K562 (cell line): ENCODE data around the gene TM7SF3. TPM values are rescaled to one million over a fixed set of nuclear protein-coding genes. Genes with fewer than 3 reads are reported as not detected.

Experiments
- ATAC-seq: fragments of 200-7000 bp; cut with Tn5 transposase; 3 replicates; pipeline ENCODE4 v1.9.1; 2020; ENCODE audit warnings: moderate library complexity
- BruUV-seq: library from RNA; stranded (reverse); fragments of 400-500 nt; replicated peaks from 2 replicates; lab custom pipeline; 2021; lab: Mats Ljungman, UMichigan
- CTCF ChIA-PET: fragments of 300-600 bp; formaldehyde crosslinking; extraction: SDS; loops from one replicate; lab custom pipeline; 2021; ENCODE audit warnings: low intra/inter-chr PET ratio; lab: Yijun Ruan, JAX
- POLR2A ChIA-PET: fragments of 300-600, 350-650 bp; sonication (Branson Sonifier 250); formaldehyde crosslinking; extraction: SDS; loops from one replicate; lab custom pipeline; 2021; ENCODE audit warnings: antibody characterized with exemption, inconsistent platforms; lab: Yijun Ruan, JAX
- DNase-seq, 4 experiments: peaks; one replicate each; pipeline versions ENCODE4 v3.0.0 to v3.0.0-alpha.2; 2011 to 2018; ENCODE audit warnings: low spot score in 3 of 4, mixed read lengths in 3 of 4; ENCODE audit errors: extremely low read depth in 1 of 4
- FAIRE-seq: peaks from 2 replicates; lab custom pipeline; 2011; peaks lifted over from hg19 to GRCh38; lab: Jason Lieb, UNC
- H2AFZ ChIP-seq: 2 replicates; pipeline ENCODE4 v1.6.0; 2011; ENCODE audit warnings: low read depth, low read length, control low read depth, inconsistent platforms
- H3K27ac ChIP-seq: fragments of 200-600 bp; 3 replicates; pipeline ENCODE4 v1.8.0; 2011; ENCODE audit warnings: low read depth, mild to moderate bottlenecking, control low read depth, inconsistent platforms, low read length, moderate library complexity, mixed read lengths; ENCODE audit errors: extremely low read depth
- H3K27me3 ChIP-seq, 2 experiments: fragments of 300-600 bp in 1 of 2; 2 replicates in 1 of 2; 3 replicates in 1 of 2; pipeline versions ENCODE4 v1.6.0 to v1.8.0; 2011; ENCODE audit warnings: inconsistent platforms in 2 of 2, low read length in 2 of 2, mild to moderate bottlenecking in 1 of 2, mixed read lengths in 1 of 2, moderate library complexity in 1 of 2; ENCODE audit not compliant: control insufficient read depth in 2 of 2, insufficient read depth in 2 of 2
- H3K36me3 ChIP-seq: fragments of 300-600 bp; 3 replicates; pipeline ENCODE4 v1.8.0; 2011; ENCODE audit warnings: mild to moderate bottlenecking, low read length, inconsistent platforms; ENCODE audit not compliant: control insufficient read depth, insufficient read depth
- H3K4me1 ChIP-seq, 2 experiments: fragments of 200-600 bp in 1 of 2; replicated peaks in 1 of 2; 2 replicates in 1 of 2; 3 replicates in 1 of 2; pipeline versions ENCODE4 v1.5.1 to v1.8.0; 2011; ENCODE audit warnings: inconsistent platforms in 2 of 2, low read length in 2 of 2, mild to moderate bottlenecking in 1 of 2, mixed read lengths in 1 of 2, moderate library complexity in 1 of 2; ENCODE audit not compliant: control insufficient read depth in 2 of 2, insufficient read depth in 2 of 2
- H3K4me2 ChIP-seq: 2 replicates; pipeline ENCODE4 v1.6.1; 2011; ENCODE audit warnings: low read length, control low read depth, inconsistent platforms, mixed read lengths; ENCODE audit not compliant: insufficient read depth
- H3K4me3 ChIP-seq: fragments of 200-600 bp; sonication (generic), shearing (Covaris generic); 2 replicates; pipeline ENCODE4 v1.5.1; 2016; ENCODE audit warnings: control low read depth, inconsistent platforms
- H3K79me2 ChIP-seq: fragments of 200-600 bp; 3 replicates; pipeline ENCODE4 v1.8.0; 2011; ENCODE audit warnings: low read length, inconsistent platforms; ENCODE audit not compliant: control insufficient read depth, insufficient read depth
- H3K9ac ChIP-seq, 2 experiments: 2 replicates each; pipeline versions ENCODE4 v1.6.0 to v1.6.1; 2011; ENCODE audit warnings: low read depth in 2 of 2, low read length in 2 of 2, control low read depth in 1 of 2, inconsistent platforms in 1 of 2, mild to moderate bottlenecking in 1 of 2, mixed read lengths in 1 of 2; ENCODE audit not compliant: insufficient read depth in 1 of 2
- H3K9me1 ChIP-seq: one replicate; pipeline ENCODE4 v1.6.0; 2011; ENCODE audit warnings: inconsistent platforms, mild to moderate bottlenecking, low read length, moderate library complexity; ENCODE audit not compliant: control insufficient read depth, insufficient read depth
- H3K9me3 ChIP-seq: replicated peaks from 2 replicates; pipeline ENCODE4 v1.5.1; 2011; ENCODE audit warnings: low read depth, low read length, inconsistent platforms; ENCODE audit not compliant: control insufficient read depth, insufficient read depth
- H4K20me1 ChIP-seq: replicated peaks from 2 replicates; pipeline ENCODE4 v1.6.1; 2011; ENCODE audit warnings: low read length, inconsistent platforms, mixed read lengths; ENCODE audit not compliant: control insufficient read depth, insufficient read depth
- ASH1L ChIP-seq: fragments of 450-650 bp; IDR thresholded peaks from 2 replicates; pipeline ENCODE4 v1.6.1; 2018; ENCODE audit warnings: borderline replicate concordance, mild to moderate bottlenecking, low read depth; ENCODE audit not compliant: partially characterized antibody
- CBX3 ChIP-seq, 2 experiments: IDR thresholded peaks; 1 replicate in 1 of 2; 2 replicates in 1 of 2; pipeline ENCODE4 v1.6.1; 2012; ENCODE audit warnings: inconsistent platforms in 2 of 2, low read length in 2 of 2, borderline replicate concordance in 1 of 2, control low read depth in 1 of 2
- CHD1 ChIP-seq: fragments of 200-600 bp; sonication (generic); IDR thresholded peaks from one replicate; pipeline ENCODE4 v1.6.1; 2012; ENCODE audit warnings: mild to moderate bottlenecking, moderate library complexity, low read length, inconsistent platforms
- KLF10 ChIP-seq: fragments of 250-450 bp; sonication (Bioruptor Pico); IDR thresholded peaks from 2 replicates; pipeline ENCODE4 v1.6.1; 2021; ENCODE audit warnings: matching md5 sums
- MEIS2 ChIP-seq: fragments of 450-650 bp; IDR thresholded peaks from 2 replicates; pipeline ENCODE4 v1.6.1; 2014; ENCODE audit warnings: mild to moderate bottlenecking; ENCODE audit not compliant: partially characterized antibody
- PHB ChIP-seq: fragments of 250-450 bp; sonication (Bioruptor Pico); IDR thresholded peaks from 2 replicates; pipeline ENCODE4 v1.5.0; 2021
- RCOR1 ChIP-seq, 2 experiments: IDR thresholded peaks; 2 replicates each; pipeline ENCODE4 v1.6.1; 2012; ENCODE audit warnings: low read depth in 2 of 2, low read length in 2 of 2, borderline replicate concordance in 1 of 2, improper control_type of control experiment in 1 of 2
- SAFB ChIP-seq: fragments of 200-400 bp; formaldehyde crosslinking; IDR thresholded peaks from 2 replicates; pipeline ENCODE4 v1.6.1; 2017; ENCODE audit warnings: low read depth, low read length, borderline replicate concordance
- SIN3A ChIP-seq, 2 experiments: fragments of 150-350 bp in 1 of 2; IDR thresholded peaks; 2 replicates each; pipeline ENCODE4 v1.6.1; 2011 to 2016; ENCODE audit warnings: borderline replicate concordance in 2 of 2, low read depth in 2 of 2, low read length in 2 of 2, mild to moderate bottlenecking in 2 of 2, moderate library complexity in 2 of 2; ENCODE audit not compliant: control insufficient read depth in 1 of 2
- SNRNP70 ChIP-seq: fragments of 200-400 bp; formaldehyde crosslinking; optimal IDR thresholded peaks from 2 replicates; pipeline ENCODE3; 2017; ENCODE audit warnings: low read depth, low read length
- ZNF696 ChIP-seq: fragments of 250-450 bp; sonication (Bioruptor Pico); conservative IDR thresholded peaks from 2 replicates; pipeline ENCODE4 v1.4.0; 2020; ENCODE audit warnings: mild to moderate bottlenecking, moderate library complexity
- ZNF764 ChIP-seq: fragments of 250-450 bp; sonication (Bioruptor Pico); IDR thresholded peaks from 2 replicates; pipeline ENCODE4 v1.4.0; 2020; ENCODE audit warnings: low read depth, mild to moderate bottlenecking, moderate library complexity
- ZNF77 ChIP-seq: fragments of 250-450 bp; sonication (Bioruptor Pico); IDR thresholded peaks from 2 replicates; pipeline ENCODE4 v1.5.0; 2020
- WGBS: fragments of 100-300 bp; shearing (Covaris generic); methylation state at CpG from one replicate; pipeline ENCODE4 v1.1.6; 2016; ENCODE audit warnings: low coverage, mixed read lengths; ENCODE audit not compliant: insufficient coverage; ENCODE audit errors: missing lambda C conversion rate; 5-methylcytosine and 5-hydroxymethylcytosine counted together
- in situ Hi-C: fragments of 300-500 bp; cut with MboI; formaldehyde crosslinking; loops from 4 replicates; pipeline ENCODE4 v1.15.0; 2018; ENCODE audit warnings: inconsistent platforms, mixed read lengths
- intact Hi-C: fragments of 100-400 bp; cut with micrococcal nuclease; formaldehyde crosslinking; loops from 2 replicates; pipeline ENCODE4 v1.14.2; 2022
- polyA plus RNA-seq, 8 experiments: library from polyadenylated mRNA; depleted of rRNA in 4 of 8; stranded (reverse) in 5 of 8; unstranded in 3 of 8; fragments of >200 nt; fragmentation: Nextera tagmentation in 2 of 8; fragmentation: Illumina TruSeq in 1 of 8; extraction: Ambion mirVana in 2 of 8; extraction: Trizol in 1 of 8; gene quantifications; 2 replicates each; pipeline versions ENCODE4 v1.2.1 to v1.2.3, GENCODE V29; 2011 to 2014; ENCODE audit warnings: inconsistent platforms in 1 of 8, missing spikeins in 1 of 8
- total RNA-seq, 7 experiments: library from RNA; depleted of rRNA in 6 of 7; stranded (reverse); fragments of >200 nt in 6 of 7; fragmentation: Illumina TruSeq in 2 of 7; extraction: Trizol in 2 of 7; gene quantifications; 2 replicates each; pipeline versions ENCODE4 v1.2.1 to v1.2.3, GENCODE V29; 2011 to 2021; ENCODE audit warnings: low replicate concordance in 1 of 7
- TF ChIP-seq, protein P1 (sequence below): fragments of 250-450 bp; sonication (Bioruptor Pico); IDR thresholded peaks from 2 replicates; pipeline ENCODE4 v1.8.0; 2021; ENCODE audit warnings: borderline replicate concordance, mild to moderate bottlenecking, moderate library complexity; ENCODE audit not compliant: poor library complexity, severe bottlenecking
- TF ChIP-seq, protein P2 (sequence below): sonication (generic); formaldehyde crosslinking; IDR thresholded peaks from 2 replicates; pipeline ENCODE4 v1.8.0; 2022; ENCODE audit warnings: missing genetic modification reagents, mild to moderate bottlenecking, moderate library complexity, borderline replicate concordance

Gene TM7SF3
- total and polyA plus RNA-seq, 9 of the 15 experiments (the other 6 are each of a cell fraction or from before 2014, with no cell fraction given): 9.3 to 90.4 (median 24.8) TPM

DNA sequence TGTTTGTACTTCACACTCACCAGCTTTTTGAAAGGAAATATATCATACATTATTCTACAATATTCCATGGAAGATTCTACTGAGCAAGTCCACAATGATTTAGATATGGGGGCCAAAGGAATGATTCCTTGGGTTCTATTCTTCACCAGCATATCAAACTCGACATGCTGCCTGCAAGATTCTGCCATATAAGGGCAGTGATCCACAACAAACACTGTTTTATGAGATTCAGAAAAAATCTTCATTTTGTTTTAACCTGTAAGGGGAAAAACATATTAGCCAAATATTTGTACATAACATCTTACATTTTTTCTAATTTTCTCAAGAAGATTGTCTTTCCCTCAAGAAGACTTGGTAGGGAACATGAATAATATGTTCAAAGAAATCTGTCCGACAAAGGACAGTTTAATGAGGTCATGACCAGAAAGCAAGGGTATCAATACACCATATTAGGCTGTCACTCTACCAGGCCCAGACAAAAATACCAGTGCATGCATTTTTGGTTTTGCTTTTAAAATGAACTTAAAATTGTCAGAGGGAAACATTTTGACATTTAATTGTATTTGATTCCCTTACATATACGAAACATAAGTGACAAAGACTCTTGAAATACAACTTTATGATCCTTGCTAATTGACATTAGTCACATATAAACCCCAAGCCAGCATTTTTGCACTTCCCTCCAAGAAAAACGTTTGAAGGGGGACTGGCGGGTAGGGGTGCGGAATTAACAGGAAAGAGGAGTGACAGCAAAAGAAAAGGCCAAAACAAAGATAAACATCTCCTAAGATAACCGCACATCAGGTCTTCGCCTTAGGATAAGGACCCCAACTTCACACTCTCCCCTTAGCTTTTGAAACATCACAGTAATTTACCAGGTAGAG lies 77.4 kb downstream of the TM7SF3 start (continued):
- 0 out of 4 replicates have a peak, but pooled peaks of 1 of the 2 experiments have one; percentile 8 for TF ChIP-seq RCOR1 (IDR thresholded peaks at IDR 0.05; ENCODE audit: borderline replicate concordance in 1 of 2, low read depth in 2 of 2, low read length in 2 of 2)
- no peak for TF ChIP-seq CHD1

DNA sequence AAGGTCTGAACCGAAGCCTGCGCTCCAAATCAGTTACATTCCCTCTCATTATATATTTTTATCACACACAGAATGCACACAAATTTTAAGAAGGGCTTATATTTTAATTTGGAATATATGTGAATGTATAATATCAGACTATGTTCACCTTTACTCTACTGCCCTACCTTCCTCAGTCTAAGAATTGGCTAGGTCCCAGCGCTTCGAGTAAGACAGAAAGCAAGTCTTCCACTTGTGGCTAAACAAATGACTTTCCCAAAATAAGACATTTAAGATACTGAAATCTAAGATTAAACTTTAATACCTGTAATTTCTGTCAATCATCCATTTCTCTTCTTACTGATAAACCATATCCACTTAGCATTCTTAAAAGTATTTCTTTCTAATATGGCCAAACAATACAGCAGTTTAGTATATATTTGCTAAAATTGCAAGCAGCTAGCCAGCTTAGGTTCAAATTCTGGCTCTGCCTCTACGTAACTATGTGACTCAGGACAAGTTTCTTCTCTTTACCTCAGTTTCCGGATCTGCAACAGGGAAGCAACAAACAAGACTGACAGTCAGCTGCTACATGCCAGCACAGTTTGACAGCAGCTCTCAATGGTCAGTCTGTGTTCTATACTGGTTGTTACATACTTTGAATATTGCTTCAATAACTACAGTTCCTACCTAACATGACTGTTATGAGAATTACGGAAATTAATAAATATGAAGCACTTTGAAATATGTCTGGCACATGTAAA lies 78.4 kb downstream of the TM7SF3 start:
- POLR2A ChIA-PET: interaction anchor here (0.9 to 1.5 kb wide), 4 partner anchors 9 to 78 kb away, joined by 3 to 4 read pairs (median 3); partner anchors contain the start of gene TM7SF3
- Histone ChIP-seq H3K4me1 (peaks cover 0 to 17% of the 10 kb centered on the region in 2 experiments; a peak in 3 of 5 replicates), H4K20me1 (0 out of 2 replicates have a peak, but pooled peaks cover 5% of the 10 kb centered on the region), H3K9me1 (no peaks in the 10 kb centered on the region), H2AFZ (no peak overlapping the region), H3K36me3 (peaks cover 39% of the 10 kb centered on the region), H3K9me3 (no peaks in the 10 kb centered on the region), H3K9ac (peak overlapping the region; percentile 61 to 94), H3K79me2 (peaks cover 85% of the 10 kb centered on the region), H3K27me3 (no peaks in the 10 kb centered on the region), H3K27ac (peak overlapping the region; percentile 55), H3K4me3 (peak overlapping the region; percentile 84), H3K4me2 (peak overlapping the region; percentile 98)
- ATAC-seq (no peak), DNase-seq (peak in 1 of 4 experiments; percentile 29), FAIRE-seq (no peak)
- in situ Hi-C loops (loop anchor here (5.0 kb wide), 1 partner anchor 76 kb away; the partner anchor contains the start of gene TM7SF3), intact Hi-C loops (loop anchor here (2.0 kb wide), 1 partner anchor 79 kb away; the partner anchor contains the start of gene TM7SF3)
- BruUV-seq: no TSS peak
- CTCF ChIA-PET: no interaction called here
- 27% methylated on average over 7 of the region's 7 CpGs for WGBS
- TF ChIP-seq ASH1L: no peak
- TF ChIP-seq ZNF696 (CRISPR knock-in tag): no peak
- no peak for TF ChIP-seq ZNF77
- TF ChIP-seq CBX3 (IDR thresholded peaks at IDR 0.05; ENCODE audit: borderline replicate concordance in 1 of 2, low read length in 2 of 2): no peak
- TF ChIP-seq, protein P1, sequence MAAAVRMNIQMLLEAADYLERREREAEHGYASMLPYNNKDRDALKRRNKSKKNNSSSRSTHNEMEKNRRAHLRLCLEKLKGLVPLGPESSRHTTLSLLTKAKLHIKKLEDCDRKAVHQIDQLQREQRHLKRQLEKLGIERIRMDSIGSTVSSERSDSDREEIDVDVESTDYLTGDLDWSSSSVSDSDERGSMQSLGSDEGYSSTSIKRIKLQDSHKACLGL: no peak
- no peak for TF ChIP-seq ZNF764 (CRISPR knock-in tag)
- TF ChIP-seq SIN3A (IDR thresholded peaks at IDR 0.05; ENCODE audit: borderline replicate concordance in 2 of 2, control insufficient read depth in 1 of 2, low read depth in 2 of 2, low read length in 2 of 2): peak; percentile 85 to 93
- peak; percentile 10 for TF ChIP-seq MEIS2
- no peak for TF ChIP-seq PHB (CRISPR knock-in tag)
- TF ChIP-seq, protein P2, sequence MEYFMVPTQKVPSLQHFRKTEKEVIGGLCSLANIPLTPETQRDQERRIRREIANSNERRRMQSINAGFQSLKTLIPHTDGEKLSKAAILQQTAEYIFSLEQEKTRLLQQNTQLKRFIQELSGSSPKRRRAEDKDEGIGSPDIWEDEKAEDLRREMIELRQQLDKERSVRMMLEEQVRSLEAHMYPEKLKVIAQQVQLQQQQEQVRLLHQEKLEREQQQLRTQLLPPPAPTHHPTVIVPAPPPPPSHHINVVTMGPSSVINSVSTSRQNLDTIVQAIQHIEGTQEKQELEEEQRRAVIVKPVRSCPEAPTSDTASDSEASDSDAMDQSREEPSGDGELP (CRISPR knock-in tag): peak; percentile 24; the same call in 1 of the 2 replicates
- no peak for TF ChIP-seq KLF10
- TF ChIP-seq SNRNP70: no peak
- no peak for TF ChIP-seq SAFB
